ENCODE measurements around the gene MANEA. TPM values are rescaled to one million over a fixed set of nuclear protein-coding genes. Genes with fewer than 3 reads are reported as not detected.
A peak's percentile ranks its signal among the peaks of the same experiment; 100 is the strongest.

MANEA gene
- total and polyA plus RNA-seq, 5 donors: 4.6 to 10.4 (median 8.5) TPM

GRCh38 chr6:95589067-95589466 lies 11.7 kb downstream of the MANEA start:
- no peak for DNase-seq
- no peaks in the 10 kb centered on the region for H3K9me3 ChIP-seq (ENCODE audit: control insufficient read depth, low read length)
- intact Hi-C loops (cut with DNase I): no loop called here
- no peak for ATAC-seq
- no peak overlapping the region for H3K27ac ChIP-seq (ENCODE audit: low read length)
- 93% methylated on average over 1 of the region's 1 CpG for WGBS
- no peaks in the 10 kb centered on the region for H3K27me3 ChIP-seq (ENCODE audit: control insufficient read depth, insufficient read depth)
- no peaks in the 10 kb centered on the region for H3K4me1 ChIP-seq (ENCODE audit: control insufficient read depth, insufficient read depth, low read length)
- H3K4me3 ChIP-seq (ENCODE audit: low read length): no peak overlapping the region

DNA sequence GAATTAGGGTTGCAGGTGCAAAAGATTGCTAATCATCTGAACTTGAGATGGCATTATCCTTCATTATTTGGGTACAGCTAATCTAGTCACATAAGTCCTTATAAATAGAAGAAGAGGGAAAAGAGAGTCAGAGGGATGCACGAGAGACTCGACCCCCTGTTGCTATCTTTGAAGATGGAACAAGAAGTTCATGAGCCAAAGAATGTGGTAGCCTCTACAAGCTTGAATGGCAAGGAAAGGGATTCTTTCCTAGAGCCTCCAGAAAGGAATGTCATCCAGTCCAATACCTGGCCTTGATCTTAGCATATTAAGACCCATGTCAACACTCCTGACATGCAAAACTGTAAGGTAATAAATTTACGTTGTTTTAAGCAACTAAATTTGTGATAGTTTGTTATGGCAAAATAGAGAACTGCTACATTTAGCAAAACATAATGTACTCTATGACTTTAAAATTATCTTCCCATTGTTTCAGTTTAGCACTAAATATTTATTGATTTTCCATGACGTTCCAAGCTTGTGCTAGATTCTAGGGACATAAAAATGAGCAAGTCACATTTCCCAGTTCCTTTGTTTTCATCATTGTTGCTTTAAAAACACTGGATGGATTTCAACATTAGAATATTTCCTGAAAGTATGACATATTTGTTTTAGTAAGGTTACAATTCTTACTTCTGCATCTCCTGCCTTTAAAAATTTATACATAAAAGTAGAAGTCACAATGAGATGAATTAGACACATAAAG lies 12.7 kb downstream of the MANEA start:
- Histone ChIP-seq H3K4me3 (ENCODE audit: low read length) (no peak overlapping the region), H3K9me3 (ENCODE audit: control insufficient read depth, low read length) (no peaks in the 10 kb centered on the region), H3K4me1 (ENCODE audit: control insufficient read depth, insufficient read depth, low read length) (no peaks in the 10 kb centered on the region), H3K27ac (ENCODE audit: low read length) (no peak overlapping the region), H3K27me3 (ENCODE audit: control insufficient read depth, insufficient read depth) (no peaks in the 10 kb centered on the region)
- intact Hi-C loops (cut with DNase I): no loop called here
- DNase-seq (no peak), ATAC-seq (no peak)
- 79% methylated on average over 4 of the region's 4 CpGs for WGBS

GRCh38 chr6:95593025-95593424 lies 15.7 kb downstream of the MANEA start:
- Histone ChIP-seq H3K27me3 (ENCODE audit: control insufficient read depth, insufficient read depth) (no peaks in the 10 kb centered on the region), H3K4me3 (ENCODE audit: low read length) (no peak overlapping the region), H3K9me3 (ENCODE audit: control insufficient read depth, low read length) (no peaks in the 10 kb centered on the region), H3K4me1 (ENCODE audit: control insufficient read depth, insufficient read depth, low read length) (no peaks in the 10 kb centered on the region), H3K27ac (ENCODE audit: low read length) (no peak overlapping the region)
- 41% methylated on average over 2 of the region's 2 CpGs for WGBS
- DNase-seq (no peak), ATAC-seq (no peak)
- intact Hi-C loops (cut with DNase I): no loop called here

DNA sequence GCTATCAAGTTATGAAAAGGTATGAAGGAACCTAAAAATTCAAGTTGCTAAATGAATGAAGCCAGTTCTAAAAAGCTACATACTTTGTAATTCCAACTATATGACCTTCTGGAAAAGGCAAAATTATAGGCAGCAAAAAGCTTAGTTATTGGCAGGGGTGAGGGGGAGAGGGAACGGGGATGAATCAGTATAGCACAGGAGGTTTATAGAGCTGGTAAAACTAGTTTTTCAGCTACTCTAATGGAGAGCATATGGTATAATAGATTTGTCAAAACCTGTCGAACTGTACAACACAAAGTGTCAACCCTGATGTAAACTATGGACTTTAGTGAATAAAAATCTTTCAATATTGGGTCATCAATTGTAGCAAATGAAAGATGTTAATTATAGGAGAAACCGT lies 18.7 kb downstream of the MANEA start:
- WGBS: 96% methylated on average over 3 of the region's 3 CpGs
- H3K9me3 ChIP-seq (ENCODE audit: control insufficient read depth, low read length): no peaks in the 10 kb centered on the region
- no peak overlapping the region for H3K27ac ChIP-seq (ENCODE audit: low read length)
- H3K4me1 ChIP-seq (ENCODE audit: control insufficient read depth, insufficient read depth, low read length): no peaks in the 10 kb centered on the region
- no peaks in the 10 kb centered on the region for H3K27me3 ChIP-seq (ENCODE audit: control insufficient read depth, insufficient read depth)
- intact Hi-C loops (cut with DNase I): no loop called here
- ATAC-seq (no peak), DNase-seq (no peak)
- H3K4me3 ChIP-seq (ENCODE audit: low read length): no peak overlapping the region

DNA sequence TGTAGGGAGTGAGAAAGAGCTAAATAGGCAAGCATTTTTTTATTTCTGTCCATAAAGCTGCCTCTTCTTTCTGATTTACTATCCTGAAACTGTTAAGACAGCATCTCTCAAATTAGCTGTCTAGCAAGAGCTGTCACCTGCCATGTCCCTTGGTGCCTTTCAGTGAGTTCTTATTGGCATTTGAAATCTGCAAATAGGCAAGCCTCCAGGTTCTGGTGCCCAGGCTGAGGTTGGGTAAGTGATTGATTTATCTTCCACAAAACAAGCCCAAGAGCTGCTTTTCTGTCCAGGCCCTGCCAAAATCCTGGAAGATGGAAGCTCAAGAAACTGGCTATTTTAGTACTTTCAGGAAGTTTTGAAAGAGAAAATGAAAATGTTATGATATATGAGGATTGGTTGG lies 22.4 kb downstream of the MANEA start:
- Histone ChIP-seq H3K4me1 (ENCODE audit: control insufficient read depth, insufficient read depth, low read length) (no peaks in the 10 kb centered on the region), H3K4me3 (ENCODE audit: low read length) (no peak overlapping the region), H3K27me3 (ENCODE audit: control insufficient read depth, insufficient read depth) (no peaks in the 10 kb centered on the region), H3K9me3 (ENCODE audit: control insufficient read depth, low read length) (no peaks in the 10 kb centered on the region), H3K27ac (ENCODE audit: low read length) (no peak overlapping the region)
- intact Hi-C loops (cut with DNase I): no loop called here
- ATAC-seq (no peak), DNase-seq (no peak)

- no peak overlapping the region for H3K4me3 ChIP-seq (ENCODE audit: low read length)
- H3K4me1 ChIP-seq (ENCODE audit: control insufficient read depth, insufficient read depth, low read length): no peaks in the 10 kb centered on the region
- WGBS: 63% methylated on average over 3 of the region's 3 CpGs
- intact Hi-C loops (cut with DNase I): no loop called here
- no peaks in the 10 kb centered on the region for H3K9me3 ChIP-seq (ENCODE audit: control insufficient read depth, low read length)
- no peaks in the 10 kb centered on the region for H3K27me3 ChIP-seq (ENCODE audit: control insufficient read depth, insufficient read depth)
- ATAC-seq: no peak
- no peak for DNase-seq
- H3K27ac ChIP-seq (ENCODE audit: low read length): no peak overlapping the region
These were observed 23.8 kb downstream of the MANEA start for GRCh38 chr6:95601133-95601532.

DNA sequence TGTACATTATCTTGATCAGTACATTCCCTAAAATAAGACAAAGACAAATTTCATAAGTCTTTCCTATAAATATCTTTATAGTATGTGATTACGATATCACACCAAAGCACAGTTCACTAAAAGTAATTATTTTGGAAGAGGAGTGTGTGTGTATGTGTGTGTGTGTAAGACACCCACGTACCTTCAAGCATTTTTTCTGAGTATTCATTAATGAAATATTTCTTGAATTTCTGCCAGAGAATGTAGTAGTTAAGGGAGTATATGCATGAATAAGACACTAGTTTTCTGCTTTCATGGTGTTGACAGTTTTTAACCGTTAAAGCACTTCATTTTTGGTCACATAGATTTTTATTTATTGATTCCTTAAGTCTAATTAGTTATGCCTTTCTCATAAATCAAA lies 36.8 kb downstream of the MANEA start:
- no peaks in the 10 kb centered on the region for H3K9me3 ChIP-seq (ENCODE audit: control insufficient read depth, low read length)
- no peak for DNase-seq
- H3K27ac ChIP-seq (ENCODE audit: low read length): no peak overlapping the region
- H3K4me1 ChIP-seq (ENCODE audit: control insufficient read depth, insufficient read depth, low read length): no peaks in the 10 kb centered on the region
- no peaks in the 10 kb centered on the region for H3K27me3 ChIP-seq (ENCODE audit: control insufficient read depth, insufficient read depth)
- 58% methylated on average over 3 of the region's 3 CpGs for WGBS
- intact Hi-C loops (cut with DNase I): no loop called here
- no peak for ATAC-seq
- H3K4me3 ChIP-seq (ENCODE audit: low read length): no peak overlapping the region

DNA sequence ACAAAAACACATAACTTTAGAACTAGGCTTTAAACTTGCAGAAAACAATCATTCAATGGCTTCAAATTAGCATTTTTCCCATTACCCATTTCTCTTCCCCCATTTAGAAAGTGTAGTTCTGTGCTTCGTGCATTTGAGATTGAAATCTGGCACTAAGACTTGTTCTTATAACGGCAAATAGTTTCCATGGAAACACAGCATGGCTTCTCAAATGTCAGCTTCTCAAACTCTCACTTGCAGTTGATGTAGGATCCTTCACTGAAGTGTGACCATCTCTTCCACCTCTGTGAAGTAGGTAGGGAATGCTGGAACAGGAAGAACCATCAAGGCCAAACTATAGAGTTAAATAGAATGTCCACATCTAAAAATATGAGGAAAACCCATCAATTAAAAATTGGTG lies 52.2 kb downstream of the MANEA start:
- no peaks in the 10 kb centered on the region for H3K9me3 ChIP-seq (ENCODE audit: control insufficient read depth, low read length)
- WGBS: 72% methylated on average over 2 of the region's 2 CpGs
- no peaks in the 10 kb centered on the region for H3K4me1 ChIP-seq (ENCODE audit: control insufficient read depth, insufficient read depth, low read length)
- no peak for DNase-seq
- no peak overlapping the region for H3K4me3 ChIP-seq (ENCODE audit: low read length)
- intact Hi-C loops (cut with DNase I): no loop called here
- no peak for ATAC-seq
- no peaks in the 10 kb centered on the region for H3K27me3 ChIP-seq (ENCODE audit: control insufficient read depth, insufficient read depth)
- H3K27ac ChIP-seq (ENCODE audit: low read length): no peak overlapping the region

GRCh38 chr6:95636552-95637431 lies 59.5 kb downstream of the MANEA start:
- ATAC-seq (peak in 1 of 2 donors; percentile 21), DNase-seq (no peak)
- WGBS: 86% methylated on average over 25 of the region's 25 CpGs
- no peak overlapping the region for H3K27ac ChIP-seq (ENCODE audit: low read length)
- H3K27me3 ChIP-seq (ENCODE audit: control insufficient read depth, insufficient read depth): no peaks in the 10 kb centered on the region
- H3K9me3 ChIP-seq (ENCODE audit: control insufficient read depth, low read length): no peaks in the 10 kb centered on the region
- no peak overlapping the region for H3K4me3 ChIP-seq (ENCODE audit: low read length)
- no peaks in the 10 kb centered on the region for H3K4me1 ChIP-seq (ENCODE audit: control insufficient read depth, insufficient read depth, low read length)
- intact Hi-C loops (cut with DNase I): no loop called here

DNA sequence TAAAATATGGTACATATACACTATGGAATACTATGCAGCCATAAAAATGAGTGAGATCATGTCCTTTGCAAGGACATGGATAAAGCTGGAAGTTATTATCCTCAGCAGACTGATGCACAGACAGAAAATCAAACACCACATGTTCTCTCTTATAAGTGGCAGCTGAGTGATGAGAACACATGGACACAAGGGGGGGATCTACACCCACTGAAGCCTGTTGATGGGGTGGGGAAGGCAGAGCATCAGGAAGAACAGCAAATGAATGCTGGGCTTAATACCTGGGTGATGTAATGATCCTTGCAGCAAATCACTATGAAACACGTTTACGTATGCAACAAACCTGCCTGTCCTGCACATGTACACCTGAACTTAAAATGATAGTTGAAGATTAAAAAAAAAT lies 71.3 kb downstream of the MANEA start:
- Histone ChIP-seq H3K27me3 (ENCODE audit: control insufficient read depth, insufficient read depth) (no peaks in the 10 kb centered on the region), H3K9me3 (ENCODE audit: control insufficient read depth, low read length) (no peaks in the 10 kb centered on the region), H3K4me1 (ENCODE audit: control insufficient read depth, insufficient read depth, low read length) (no peaks in the 10 kb centered on the region), H3K4me3 (ENCODE audit: low read length) (no peak overlapping the region), H3K27ac (ENCODE audit: low read length) (no peak overlapping the region)
- intact Hi-C loops (cut with DNase I): no loop called here
- WGBS: 82% methylated on average over 2 of the region's 2 CpGs
- ATAC-seq: no peak
- no peak for DNase-seq

GRCh38 chr6:95649451-95649850 lies 72.1 kb downstream of the MANEA start:
- H3K9me3 ChIP-seq (ENCODE audit: control insufficient read depth, low read length): no peaks in the 10 kb centered on the region
- H3K4me3 ChIP-seq (ENCODE audit: low read length): no peak overlapping the region
- H3K27me3 ChIP-seq (ENCODE audit: control insufficient read depth, insufficient read depth): no peaks in the 10 kb centered on the region
- DNase-seq (no peak), ATAC-seq (no peak)
- no peak overlapping the region for H3K27ac ChIP-seq (ENCODE audit: low read length)
- H3K4me1 ChIP-seq (ENCODE audit: control insufficient read depth, insufficient read depth, low read length): no peaks in the 10 kb centered on the region
- intact Hi-C loops (cut with DNase I): no loop called here
- 53% methylated on average over 1 of the region's 1 CpG for WGBS
